ENCODE results near the gene GPRC5D.

The GPRC5D gene

GRCh38 chr12:12939888-12940287 is 12.1 kb downstream of the GPRC5D start:
- TF ChIP-seq CTCF (IDR thresholded peaks at IDR 0.05) (no peak), ZFX (IDR thresholded peaks at IDR 0.05; ENCODE audit: borderline replicate concordance) (no peak)
- no peak overlapping the region for H3K27ac ChIP-seq

GRCh38 chr12:12938541-12938940 is 13.4 kb downstream of the GPRC5D start:
- TF ChIP-seq ZFX (IDR thresholded peaks at IDR 0.05; ENCODE audit: borderline replicate concordance) (no peak), CTCF (IDR thresholded peaks at IDR 0.05) (no peak)
- H3K27ac ChIP-seq = no peak overlapping the region

- H3K27ac ChIP-seq = no peak overlapping the region
- no peak for TF ChIP-seq ZFX (IDR thresholded peaks at IDR 0.05; ENCODE audit: borderline replicate concordance)
These were observed 14.9 kb downstream of the GPRC5D start for GRCh38 chr12:12936983-12937491.

GRCh38 chr12:12934556-12934955 is 17.4 kb downstream of the GPRC5D start:
- no peak overlapping the region for H3K27ac ChIP-seq
- TF ChIP-seq ZFX (IDR thresholded peaks at IDR 0.05; ENCODE audit: borderline replicate concordance) (no peak), CTCF (IDR thresholded peaks at IDR 0.05) (no peak)

- no peak overlapping the region for H3K27ac ChIP-seq
- no peak for TF ChIP-seq CTCF (IDR thresholded peaks at IDR 0.05)
- TF ChIP-seq ZFX (IDR thresholded peaks at IDR 0.05; ENCODE audit: borderline replicate concordance) = no peak
These were observed 18.2 kb downstream of the GPRC5D start for GRCh38 chr12:12933742-12934141.

- no peak overlapping the region for H3K27ac ChIP-seq
- TF ChIP-seq ZFX (IDR thresholded peaks at IDR 0.05; ENCODE audit: borderline replicate concordance) = no peak
- no peak for TF ChIP-seq CTCF (IDR thresholded peaks at IDR 0.05)
These were observed 21.2 kb downstream of the GPRC5D start for GRCh38 chr12:12930633-12931219.

GRCh38 chr12:12929696-12930095 is 22.3 kb downstream of the GPRC5D start:
- H3K27ac ChIP-seq = no peak overlapping the region
- no peak for TF ChIP-seq CTCF (IDR thresholded peaks at IDR 0.05)
- no peak for TF ChIP-seq ZFX (IDR thresholded peaks at IDR 0.05; ENCODE audit: borderline replicate concordance)
